Measurements from ENCODE around the gene MCM9. TPM values are rescaled to one million over a fixed set of nuclear protein-coding genes. Genes with fewer than 3 reads are reported as not detected.

Gene MCM9
- total and polyA plus RNA-seq, 2 donors (not counting 1 experiment from before 2014, with no cell fraction given): 14.0 to 54.5 TPM

DNA sequence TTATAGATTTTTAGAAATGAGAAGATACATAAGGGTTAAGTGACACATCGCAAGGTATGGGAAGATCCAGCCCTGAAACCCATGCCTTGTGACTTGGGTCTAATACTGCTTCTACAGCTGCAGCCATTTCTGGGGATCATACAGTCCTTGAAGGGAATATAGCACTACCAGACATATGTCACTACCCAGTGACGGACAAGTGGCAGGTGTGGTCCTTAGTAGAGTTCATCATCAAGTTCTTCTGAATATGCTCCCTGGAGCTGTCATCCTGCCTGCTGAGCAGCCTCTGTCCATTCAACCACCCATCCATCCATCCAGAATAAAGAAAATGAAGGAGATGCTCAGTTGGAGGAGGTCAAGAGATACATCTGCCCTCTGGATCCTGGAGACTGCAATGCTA lies 159.6 kb downstream of the MCM9 start:
- Histone ChIP-seq H3K4me3 (ENCODE audit: control extremely low read depth in 1 of 5, extremely low read depth in 1 of 5, insufficient read depth in 1 of 5, low read depth in 2 of 5, low read length in 4 of 5) (no peak overlapping the region), H3K79me2 (ENCODE audit: control insufficient read depth, insufficient read depth, low read length) (no peaks in the 10 kb centered on the region), H3K4me2 (replicated peaks; ENCODE audit: low read depth, low read length, poor library complexity, severe bottlenecking) (no peak overlapping the region), H3K9ac (ENCODE audit: low read length) (no peak overlapping the region), H2AFZ (ENCODE audit: insufficient read depth, low read depth, low read length, poor library complexity, severe bottlenecking) (no peak overlapping the region), H3K9me3 (ENCODE audit: control extremely low read depth in 1 of 3, control insufficient read depth in 2 of 3, insufficient read depth in 1 of 3, low read length in 2 of 3) (no peaks in the 10 kb centered on the region), H3K4me1 (ENCODE audit: control insufficient read depth in 2 of 2, insufficient read depth in 2 of 2, low read length in 2 of 2) (no peaks in the 10 kb centered on the region), H3K27ac (ENCODE audit: low read length in 2 of 2) (no peak overlapping the region), H3K36me3 (replicated peaks in 1 of 2; ENCODE audit: control extremely low read depth in 1 of 2, control insufficient read depth in 1 of 2, extremely low read depth in 1 of 2, insufficient read depth in 2 of 2, low read length in 1 of 2) (no peaks in the 10 kb centered on the region), H3K27me3 (replicated peaks in 1 of 4; ENCODE audit: control extremely low read depth in 1 of 4, control insufficient read depth in 3 of 4, insufficient read depth in 4 of 4, low read length in 3 of 4) (no peaks in the 10 kb centered on the region), H4K20me1 (ENCODE audit: control insufficient read depth, insufficient read depth, low read length, poor library complexity, severe bottlenecking) (no peaks in the 10 kb centered on the region)
- Mint-ChIP-seq H3K27me3 (peaks cover 4% of the 10 kb centered on the region), H3K9me3 (ENCODE audit: insufficient read depth) (no peaks in the 10 kb centered on the region), H3K4me3 (no peak overlapping the region), H3K27ac (no peak overlapping the region), H3K4me1 (peaks cover 6% of the 10 kb centered on the region)
- DNase-seq: no peak
- TF ChIP-seq, protein P1, sequence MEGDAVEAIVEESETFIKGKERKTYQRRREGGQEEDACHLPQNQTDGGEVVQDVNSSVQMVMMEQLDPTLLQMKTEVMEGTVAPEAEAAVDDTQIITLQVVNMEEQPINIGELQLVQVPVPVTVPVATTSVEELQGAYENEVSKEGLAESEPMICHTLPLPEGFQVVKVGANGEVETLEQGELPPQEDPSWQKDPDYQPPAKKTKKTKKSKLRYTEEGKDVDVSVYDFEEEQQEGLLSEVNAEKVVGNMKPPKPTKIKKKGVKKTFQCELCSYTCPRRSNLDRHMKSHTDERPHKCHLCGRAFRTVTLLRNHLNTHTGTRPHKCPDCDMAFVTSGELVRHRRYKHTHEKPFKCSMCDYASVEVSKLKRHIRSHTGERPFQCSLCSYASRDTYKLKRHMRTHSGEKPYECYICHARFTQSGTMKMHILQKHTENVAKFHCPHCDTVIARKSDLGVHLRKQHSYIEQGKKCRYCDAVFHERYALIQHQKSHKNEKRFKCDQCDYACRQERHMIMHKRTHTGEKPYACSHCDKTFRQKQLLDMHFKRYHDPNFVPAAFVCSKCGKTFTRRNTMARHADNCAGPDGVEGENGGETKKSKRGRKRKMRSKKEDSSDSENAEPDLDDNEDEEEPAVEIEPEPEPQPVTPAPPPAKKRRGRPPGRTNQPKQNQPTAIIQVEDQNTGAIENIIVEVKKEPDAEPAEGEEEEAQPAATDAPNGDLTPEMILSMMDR (IDR thresholded peaks at IDR 0.05): no peak
- no peak for TF ChIP-seq EZH2 (IDR thresholded peaks at IDR 0.05; ENCODE audit: borderline replicate concordance, insufficient read depth, low read depth, low read length, poor library complexity, severe bottlenecking)
- intact Hi-C loops (cut with micrococcal nuclease): no loop called here
- WGBS (ENCODE audit: insufficient coverage): no CpG with 5 or more reads among the region's 2 CpGs
- ChIA-PET CTCF (interaction anchor here (0.6 to 12.0 kb wide), 13 partner anchors 9 to 335 kb away, joined by 3 to 146 read pairs (median 8); partner anchors contain the start of gene CEP85L), POLR2A (no interaction called here)
- ATAC-seq (ENCODE audit: low read depth): no peak

DNA sequence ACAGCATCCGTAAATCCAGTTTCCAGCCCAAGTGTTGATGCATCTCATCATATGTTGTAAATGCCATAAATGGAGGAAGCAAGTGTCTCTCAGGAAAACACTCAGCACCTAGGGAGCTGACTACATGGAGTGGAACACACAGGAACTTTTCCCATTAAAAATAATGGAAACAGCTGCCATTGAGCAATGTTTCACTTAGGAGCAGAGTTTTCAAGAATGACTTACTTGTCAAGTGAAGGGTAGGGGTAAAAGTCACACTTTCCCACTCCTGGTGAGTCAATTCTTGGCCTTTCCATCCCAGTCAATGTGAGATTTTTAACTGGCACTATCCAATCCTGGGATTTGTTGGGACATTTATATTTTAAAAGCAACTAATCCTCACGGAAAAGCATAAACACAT lies 160.4 kb downstream of the MCM9 start:
- H3K9me3 ChIP-seq (ENCODE audit: control extremely low read depth in 1 of 3, control insufficient read depth in 2 of 3, insufficient read depth in 1 of 3, low read length in 2 of 3): no peaks in the 10 kb centered on the region
- ATAC-seq (ENCODE audit: low read depth): no peak
- H3K4me1 ChIP-seq (ENCODE audit: control insufficient read depth in 2 of 2, insufficient read depth in 2 of 2, low read length in 2 of 2): no peaks in the 10 kb centered on the region
- intact Hi-C loops (cut with micrococcal nuclease): no loop called here
- no peak overlapping the region for H2AFZ ChIP-seq (ENCODE audit: insufficient read depth, low read depth, low read length, poor library complexity, severe bottlenecking)
- no peak overlapping the region for H3K27ac ChIP-seq (ENCODE audit: low read length in 2 of 2)
- H3K27me3 ChIP-seq (replicated peaks in 1 of 4; ENCODE audit: control extremely low read depth in 1 of 4, control insufficient read depth in 3 of 4, insufficient read depth in 4 of 4, low read length in 3 of 4): no peaks in the 10 kb centered on the region
- H3K4me3 Mint-ChIP-seq: no peak overlapping the region
- no peak for DNase-seq
- TF ChIP-seq, protein P1 (IDR thresholded peaks at IDR 0.05): no peak
- no peak for TF ChIP-seq EZH2 (IDR thresholded peaks at IDR 0.05; ENCODE audit: borderline replicate concordance, insufficient read depth, low read depth, low read length, poor library complexity, severe bottlenecking)
- no peak overlapping the region for H3K4me3 ChIP-seq (ENCODE audit: control extremely low read depth in 1 of 5, extremely low read depth in 1 of 5, insufficient read depth in 1 of 5, low read depth in 2 of 5, low read length in 4 of 5)
- peaks cover 6% of the 10 kb centered on the region for H3K4me1 Mint-ChIP-seq
- no peak overlapping the region for H3K4me2 ChIP-seq (replicated peaks; ENCODE audit: low read depth, low read length, poor library complexity, severe bottlenecking)
- no peaks in the 10 kb centered on the region for H4K20me1 ChIP-seq (ENCODE audit: control insufficient read depth, insufficient read depth, low read length, poor library complexity, severe bottlenecking)
- H3K9ac ChIP-seq (ENCODE audit: low read length): no peak overlapping the region
- H3K9me3 Mint-ChIP-seq (ENCODE audit: insufficient read depth): no peaks in the 10 kb centered on the region
- no peaks in the 10 kb centered on the region for H3K36me3 ChIP-seq (replicated peaks in 1 of 2; ENCODE audit: control extremely low read depth in 1 of 2, control insufficient read depth in 1 of 2, extremely low read depth in 1 of 2, insufficient read depth in 2 of 2, low read length in 1 of 2)
- no peak overlapping the region for H3K27ac Mint-ChIP-seq
- no peaks in the 10 kb centered on the region for H3K79me2 ChIP-seq (ENCODE audit: control insufficient read depth, insufficient read depth, low read length)
- POLR2A ChIA-PET: no interaction called here
- no CpG with 5 or more reads among the region's 2 CpGs for WGBS (ENCODE audit: insufficient coverage)
- CTCF ChIA-PET: interaction anchor here (0.9 to 12.0 kb wide), 7 partner anchors 8 to 209 kb away, joined by 3 to 146 read pairs (median 8); no protein-coding TSS in a partner anchor
- H3K27me3 Mint-ChIP-seq: peaks cover 4% of the 10 kb centered on the region
